ENCODE results near the gene CACNB2.
A peak's percentile ranks its signal among the peaks of the same experiment; 100 is the strongest.
"Not testable (repeated sequence)": the region's sequence is repeated elsewhere in the genome, so short reads cannot be mapped to it uniquely, and the experiment has no call there.

CACNB2 gene

DNA sequence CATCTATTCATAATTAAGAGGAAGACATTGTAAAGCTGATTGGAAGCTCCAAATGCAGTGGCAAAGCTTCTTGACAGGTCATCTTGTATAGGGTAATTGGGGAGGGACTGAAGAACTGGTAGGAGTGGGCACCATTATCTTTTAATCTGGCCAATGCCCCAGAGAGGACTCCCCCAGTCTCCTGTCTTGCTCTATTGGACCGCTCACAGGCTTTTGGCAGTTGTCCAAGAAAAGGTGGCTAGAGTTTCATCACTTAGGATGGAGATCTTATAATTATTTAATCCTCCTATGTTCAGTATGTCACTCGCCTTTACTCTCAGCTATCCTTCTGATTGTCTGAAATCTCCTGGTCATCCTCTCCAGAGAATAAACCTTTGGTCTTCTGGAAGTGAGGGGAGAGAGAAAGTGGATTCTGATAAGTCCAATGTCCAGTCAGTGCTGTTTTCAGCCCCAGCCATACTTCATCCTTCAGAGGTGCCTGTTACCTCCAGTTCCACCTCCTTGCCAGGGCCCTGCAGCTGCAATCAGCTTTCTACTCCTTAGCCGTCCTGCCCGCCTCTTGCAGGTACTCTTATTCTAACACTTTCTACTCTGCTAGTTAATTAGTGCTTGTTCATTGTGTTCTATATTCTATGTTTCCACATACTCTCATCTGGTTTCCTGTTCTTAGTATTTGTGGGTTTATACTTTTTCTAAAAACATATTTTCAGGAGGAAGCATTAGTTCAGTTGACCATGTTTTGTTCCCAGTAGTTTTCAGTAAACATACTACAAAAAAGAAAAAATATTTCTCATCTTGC is 269.6 kb downstream of the CACNB2 start:
- DNase-seq: no peak

GRCh38 chr10:18414061-18414460 is 273.8 kb downstream of the CACNB2 start:
- no peak for DNase-seq

- no peak for DNase-seq
Measured at GRCh38 chr10:18417950-18418527, 277.8 kb downstream of the CACNB2 start.

DNA sequence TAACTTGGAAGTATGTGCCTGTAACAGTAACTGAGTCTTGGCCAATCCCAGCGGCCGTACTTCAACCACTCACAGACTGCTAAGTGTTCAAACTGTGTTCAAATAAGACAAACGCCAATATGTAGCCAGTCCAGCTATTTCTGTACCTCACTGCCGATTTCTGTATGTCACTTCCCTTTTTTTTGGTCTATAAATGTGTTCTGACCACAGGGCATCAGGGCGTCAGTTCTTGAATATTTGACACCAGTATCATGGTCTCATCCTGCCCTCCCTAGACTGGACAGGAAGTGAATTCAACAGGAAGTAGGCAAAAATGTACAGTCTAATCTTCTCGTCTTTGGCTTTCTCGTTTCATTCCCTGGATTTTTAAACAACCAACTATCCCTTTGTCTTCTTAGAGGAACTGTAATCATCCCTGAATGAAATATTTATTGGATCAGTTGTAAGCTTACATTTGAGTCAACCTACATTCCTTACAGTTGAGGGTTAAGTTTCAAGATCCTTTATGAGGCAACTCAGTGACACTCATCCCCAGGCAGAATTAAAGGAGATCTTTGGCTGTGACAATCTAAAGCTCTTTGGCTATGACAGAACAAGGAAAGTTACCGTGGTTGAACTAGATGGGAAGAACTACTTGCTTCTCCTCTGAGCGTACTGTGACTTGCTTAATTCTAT is 278.5 kb downstream of the CACNB2 start:
- no peak for DNase-seq

DNA sequence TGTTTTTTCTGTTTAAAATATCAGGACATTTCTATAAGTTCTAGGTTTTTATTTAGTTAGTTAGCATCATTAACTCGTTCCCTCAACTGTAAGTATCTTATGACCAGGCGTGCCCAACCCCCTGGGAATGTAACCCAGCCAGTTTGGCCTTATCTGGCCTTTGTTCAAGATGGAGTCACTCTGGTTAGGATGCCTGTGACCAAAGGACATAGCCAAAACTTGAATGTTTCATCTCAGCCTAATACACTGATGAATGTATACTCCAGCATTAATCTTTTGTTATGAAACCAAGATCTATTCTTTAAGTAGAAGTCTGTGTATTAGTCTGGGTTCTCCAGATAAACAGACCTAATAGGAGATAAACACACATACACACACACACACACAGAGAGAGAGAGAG is 279.7 kb downstream of the CACNB2 start:
- DNase-seq: no peak

DNA sequence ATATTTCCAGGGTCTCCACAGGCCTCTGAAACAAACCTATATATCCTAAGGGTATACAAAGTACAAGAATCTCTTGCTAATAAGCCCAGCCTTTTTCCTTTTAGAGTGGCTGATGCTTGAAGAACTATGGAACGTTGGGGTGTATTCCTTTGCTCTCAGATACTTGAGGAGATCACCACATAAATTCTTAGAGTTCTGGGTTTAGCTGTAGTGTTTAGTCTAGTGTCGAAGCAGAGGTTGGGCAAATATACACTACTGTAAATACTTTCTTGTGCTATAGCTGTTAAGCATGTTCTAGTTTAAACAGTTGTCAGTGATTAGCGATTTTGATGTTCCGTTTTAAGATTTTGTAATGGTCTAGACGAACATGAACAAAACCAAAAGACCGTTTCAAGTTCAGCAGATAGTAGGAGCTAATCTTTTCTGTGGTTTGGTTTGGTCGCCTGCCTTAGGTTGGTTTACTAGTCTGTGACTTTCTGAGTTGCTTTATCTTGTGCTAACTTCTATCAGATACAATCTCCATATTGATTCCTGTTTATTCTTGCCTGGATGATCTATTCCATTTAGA is 281.6 kb downstream of the CACNB2 start:
- DNase-seq: no peak

DNA sequence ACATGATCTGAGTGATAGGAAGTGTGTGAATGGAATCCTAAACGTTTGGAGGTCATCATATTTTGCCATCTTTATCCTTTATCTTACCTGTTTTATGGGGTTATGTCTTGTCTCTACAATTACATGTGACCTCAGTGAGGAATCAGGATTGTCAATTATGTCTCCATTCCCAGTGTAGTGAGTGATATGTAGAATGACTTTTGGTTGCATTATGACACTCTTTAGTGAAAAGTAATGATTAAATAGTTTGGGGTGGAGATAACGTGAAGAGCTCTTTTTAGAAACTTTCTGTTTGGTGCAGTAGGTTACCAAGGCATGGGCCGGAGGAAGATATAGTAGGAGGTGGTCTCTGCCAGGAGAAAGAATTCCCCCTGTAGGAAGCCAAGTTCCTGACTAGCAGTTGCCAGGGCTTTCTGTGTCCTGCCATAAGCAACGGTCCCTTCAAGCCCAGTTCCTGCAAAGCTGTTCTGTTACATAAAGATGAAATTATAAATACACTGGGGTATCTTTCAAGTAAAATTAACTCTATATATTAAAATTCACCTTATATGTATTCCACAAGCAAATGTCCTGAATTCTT is 282.9 kb downstream of the CACNB2 start:
- no peak for DNase-seq

DNA sequence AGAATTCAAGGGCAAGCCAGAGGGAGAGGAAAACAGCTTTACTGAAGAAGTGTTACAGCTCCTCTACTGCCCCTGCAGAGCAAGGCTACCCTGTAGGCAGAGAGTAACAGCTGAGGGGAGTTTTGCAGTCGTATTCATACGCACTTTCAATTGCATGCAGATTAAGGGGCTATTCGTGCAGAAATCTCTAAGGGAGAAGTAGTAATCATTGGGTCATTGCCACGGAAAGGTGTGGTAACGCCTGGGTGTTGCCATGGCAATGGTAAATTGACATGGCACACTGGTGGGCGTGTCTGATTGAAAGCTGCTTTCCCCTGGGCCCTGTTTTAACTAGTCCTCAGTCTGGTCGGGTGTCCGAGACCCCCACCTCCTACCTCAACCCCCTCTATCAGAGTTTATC is 284.0 kb downstream of the CACNB2 start:
- DNase-seq: no peak

DNA sequence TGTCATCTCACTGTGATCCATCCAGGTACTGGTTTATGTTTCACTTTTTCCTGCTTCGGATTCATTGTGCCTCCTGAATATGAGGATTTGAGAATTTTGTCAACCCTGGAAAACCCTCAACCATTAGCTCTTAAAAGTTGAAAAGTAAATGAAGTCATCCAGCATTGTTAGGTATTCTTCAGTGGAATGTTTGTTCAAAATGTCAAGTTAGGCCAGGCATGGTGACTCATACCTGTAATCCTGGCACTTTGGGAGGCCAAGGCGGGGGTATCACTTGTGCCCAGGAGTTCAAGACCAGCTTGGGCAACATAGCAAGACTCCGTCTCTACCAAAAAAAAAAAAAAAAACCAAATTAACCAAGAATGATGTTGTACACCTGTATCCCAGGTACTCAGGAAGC is 289.1 kb downstream of the CACNB2 start:
- DNase-seq: no peak

DNA sequence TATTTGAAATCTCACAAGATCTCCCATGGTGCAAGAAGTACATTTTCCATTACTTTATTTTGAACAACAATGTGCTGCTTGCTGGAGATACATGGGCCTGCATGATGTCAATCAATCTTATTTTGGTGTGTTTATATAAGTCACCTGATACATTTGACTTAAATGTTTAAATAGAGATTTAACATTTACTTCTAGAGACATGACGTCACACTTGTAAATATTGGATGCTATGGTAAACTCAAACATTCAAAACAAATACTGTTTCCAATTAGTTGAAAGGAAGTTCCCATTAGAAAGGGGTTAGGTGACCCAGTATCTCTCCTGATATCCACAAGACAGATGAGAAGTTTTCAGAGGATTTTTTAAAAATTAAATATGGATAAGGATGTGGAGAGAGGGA is 296.7 kb downstream of the CACNB2 start:
- DNase-seq: peak; percentile 8

- DNase-seq: no peak
Measured at GRCh38 chr10:18437486-18437885, 297.3 kb downstream of the CACNB2 start.

- no peak for DNase-seq
Measured at GRCh38 chr10:18438361-18439126, 298.3 kb downstream of the CACNB2 start.

DNA sequence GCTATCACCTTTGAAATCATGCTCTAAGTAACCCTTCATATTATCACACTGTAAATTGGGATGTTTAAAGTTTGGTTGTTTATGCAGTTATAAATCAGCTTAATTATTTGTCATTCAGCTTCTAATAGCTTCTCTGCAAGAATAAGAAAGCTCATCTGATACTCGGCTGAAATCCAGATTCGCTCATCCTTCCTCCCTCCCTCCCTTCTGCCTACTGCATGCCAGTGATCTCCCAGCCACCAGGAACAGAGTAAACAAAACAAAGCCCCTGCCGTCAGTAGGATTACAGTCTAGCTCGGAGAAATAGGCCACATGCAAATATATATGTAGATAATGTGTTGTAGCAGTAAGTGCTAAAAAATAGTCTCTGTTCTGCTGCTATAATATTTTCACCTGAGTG is 299.4 kb downstream of the CACNB2 start:
- DNase-seq: no peak

- not testable (repeated sequence) for DNase-seq
Measured at GRCh38 chr10:18445635-18446034, 305.4 kb downstream of the CACNB2 start.

DNA sequence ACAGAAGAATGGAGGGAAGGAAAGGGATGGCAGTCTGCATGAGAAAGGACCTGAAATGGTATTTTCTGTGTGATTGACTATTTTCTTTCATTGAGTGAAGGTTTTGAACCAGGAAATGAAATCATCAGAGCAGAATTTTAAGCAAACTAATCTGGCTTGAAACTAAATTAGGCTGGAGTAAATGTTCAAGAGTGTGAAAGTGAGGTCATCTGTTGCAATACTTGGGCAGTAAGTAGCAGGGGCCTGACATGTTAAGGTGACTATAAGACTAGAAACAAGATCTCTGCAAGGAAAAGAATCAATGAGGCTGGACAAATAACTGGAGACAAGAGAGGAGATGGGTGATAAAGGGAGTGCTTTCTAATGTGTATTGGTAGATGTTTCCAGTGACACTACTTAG is 306.0 kb downstream of the CACNB2 start:
- no peak for DNase-seq

DNA sequence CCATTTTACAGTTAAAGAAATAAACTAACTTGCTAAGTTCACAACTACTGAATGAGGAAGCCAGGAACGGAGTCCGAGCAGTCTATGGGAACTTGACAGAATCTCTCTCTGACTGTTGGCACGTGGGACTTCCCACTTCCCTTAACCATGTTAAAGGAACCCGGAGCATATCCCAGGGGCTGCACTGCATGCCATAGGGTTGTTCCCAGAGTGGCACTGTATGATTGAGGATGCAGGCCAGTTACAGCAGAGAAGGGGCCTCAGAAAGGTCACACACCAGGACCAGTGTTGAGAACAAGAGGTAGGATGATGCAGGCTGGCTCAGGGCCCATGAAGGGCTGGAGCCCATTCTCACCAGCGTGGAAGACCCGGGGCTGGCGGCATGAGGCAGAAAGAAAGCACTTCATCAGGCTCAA is 309.4 kb downstream of the CACNB2 start:
- no peak for DNase-seq

DNA sequence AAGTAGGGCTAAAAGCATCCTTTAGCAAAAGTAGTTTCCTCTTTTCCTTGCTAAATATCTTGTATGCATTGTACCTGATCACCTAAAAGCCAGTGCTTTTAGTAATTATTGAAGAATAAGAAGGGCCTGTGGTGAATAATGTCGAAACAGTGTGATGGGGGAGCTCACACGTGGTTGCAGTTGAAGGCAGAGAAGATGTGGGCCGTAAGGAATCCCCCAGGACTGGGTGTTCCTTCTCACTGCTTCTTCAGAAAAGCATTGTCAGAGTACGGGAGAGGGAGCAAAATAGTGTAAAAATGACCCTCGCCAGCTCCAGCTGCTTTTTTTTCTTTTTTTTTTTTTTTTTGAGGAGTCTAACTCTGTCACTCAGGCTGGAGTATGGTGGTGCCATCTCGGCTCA is 310.1 kb downstream of the CACNB2 start:
- no peak for DNase-seq

DNA sequence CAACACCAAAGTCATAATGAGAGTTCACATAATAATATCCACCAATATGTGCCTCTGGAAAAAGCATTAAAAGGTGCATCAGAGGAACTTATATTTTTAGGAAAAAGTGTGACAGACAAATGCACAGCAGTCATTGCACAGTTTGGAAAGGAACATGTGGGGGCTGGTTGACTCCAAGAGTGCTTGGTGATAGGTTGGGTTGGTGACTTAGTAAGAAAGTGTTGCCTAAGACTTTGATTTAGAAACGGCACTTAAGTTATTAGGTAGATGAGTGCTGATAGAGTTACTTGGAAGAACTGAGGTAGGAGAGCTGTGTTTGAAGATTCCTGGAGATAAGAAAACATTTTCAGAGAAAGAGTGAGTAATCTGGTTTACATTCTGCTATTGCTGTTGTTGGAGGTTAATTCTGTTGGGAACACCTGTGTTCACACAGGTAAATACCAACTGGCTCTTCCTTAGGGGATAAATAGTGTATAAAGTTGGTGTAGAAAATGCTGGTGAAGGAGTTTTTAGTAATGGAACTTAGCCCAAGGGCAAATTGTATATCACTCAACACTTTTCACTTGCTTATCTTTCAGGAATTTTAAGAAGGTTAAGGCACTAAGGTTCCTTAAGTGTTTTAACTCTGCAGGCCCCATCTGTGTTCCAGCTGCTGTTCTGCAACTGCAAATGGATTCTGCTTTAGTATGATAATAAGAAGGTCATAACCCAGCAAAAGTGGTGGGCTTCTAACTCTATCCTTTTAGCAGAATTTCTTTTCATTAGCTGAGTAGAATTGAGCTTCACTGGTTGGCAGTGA is 315.1 kb downstream of the CACNB2 start:
- no peak for DNase-seq

DNA sequence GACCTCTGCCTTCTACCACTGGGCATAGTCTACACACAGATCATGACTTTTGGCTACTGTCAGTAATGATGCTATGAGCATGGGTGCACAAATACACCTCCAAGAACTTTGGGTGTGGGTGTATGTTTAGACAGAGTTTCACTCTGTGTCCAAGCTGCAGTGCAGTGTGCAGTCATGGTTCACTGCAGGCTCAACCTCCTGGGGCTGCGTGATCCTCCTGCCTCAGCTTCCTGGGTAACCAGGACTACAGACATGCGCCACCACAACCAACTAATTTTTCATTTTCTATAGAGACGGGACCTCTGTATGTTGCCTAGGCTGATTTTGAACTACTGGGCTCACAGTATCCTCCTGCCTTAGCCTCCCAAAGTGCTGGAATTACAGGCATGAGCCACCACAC is 316.8 kb downstream of the CACNB2 start:
- no peak for DNase-seq

DNA sequence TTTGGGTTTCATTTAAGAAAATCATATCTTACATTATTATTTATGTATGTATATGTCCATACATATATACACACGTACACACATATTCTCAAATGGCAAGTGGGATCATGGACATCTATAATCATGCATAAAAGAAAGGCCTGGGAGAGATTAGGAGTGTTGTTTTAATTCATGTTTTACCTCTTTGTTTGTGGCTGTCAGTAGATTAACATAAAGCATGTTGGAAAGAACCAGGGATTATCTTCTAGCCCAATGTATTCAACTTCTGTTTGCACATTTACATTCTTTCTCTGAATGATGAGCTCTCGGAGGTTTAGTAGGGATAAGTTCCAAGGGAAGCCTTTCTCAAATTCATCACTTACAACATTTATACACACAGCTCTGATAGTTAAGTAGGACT is 319.8 kb downstream of the CACNB2 start:
- DNase-seq: no peak

GRCh38 chr10:18463673-18464211 is 323.5 kb downstream of the CACNB2 start:
- no peak for DNase-seq

DNA sequence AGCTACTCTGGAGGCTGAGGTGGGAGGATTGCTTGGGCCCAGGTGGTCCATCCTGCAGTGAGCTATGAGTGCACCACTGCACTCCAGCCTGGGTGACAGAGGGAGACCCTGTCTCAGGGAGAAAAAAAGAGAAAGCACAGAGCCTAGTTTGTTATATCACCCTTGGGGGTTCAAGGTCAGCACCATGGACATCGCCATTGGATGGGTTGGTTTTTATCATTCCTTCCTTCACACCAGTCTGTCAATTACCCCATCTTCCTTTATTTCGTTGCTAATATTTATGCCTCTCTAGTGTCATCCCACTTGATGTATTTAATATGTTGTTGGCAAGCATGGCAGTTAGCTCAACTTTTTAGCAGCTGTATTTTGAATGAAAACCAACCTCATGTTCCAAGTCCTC is 328.9 kb downstream of the CACNB2 start:
- no peak for DNase-seq

Data from NCI-H2029 (cell line).